ENCODE results near the gene DLX2.

DNA sequence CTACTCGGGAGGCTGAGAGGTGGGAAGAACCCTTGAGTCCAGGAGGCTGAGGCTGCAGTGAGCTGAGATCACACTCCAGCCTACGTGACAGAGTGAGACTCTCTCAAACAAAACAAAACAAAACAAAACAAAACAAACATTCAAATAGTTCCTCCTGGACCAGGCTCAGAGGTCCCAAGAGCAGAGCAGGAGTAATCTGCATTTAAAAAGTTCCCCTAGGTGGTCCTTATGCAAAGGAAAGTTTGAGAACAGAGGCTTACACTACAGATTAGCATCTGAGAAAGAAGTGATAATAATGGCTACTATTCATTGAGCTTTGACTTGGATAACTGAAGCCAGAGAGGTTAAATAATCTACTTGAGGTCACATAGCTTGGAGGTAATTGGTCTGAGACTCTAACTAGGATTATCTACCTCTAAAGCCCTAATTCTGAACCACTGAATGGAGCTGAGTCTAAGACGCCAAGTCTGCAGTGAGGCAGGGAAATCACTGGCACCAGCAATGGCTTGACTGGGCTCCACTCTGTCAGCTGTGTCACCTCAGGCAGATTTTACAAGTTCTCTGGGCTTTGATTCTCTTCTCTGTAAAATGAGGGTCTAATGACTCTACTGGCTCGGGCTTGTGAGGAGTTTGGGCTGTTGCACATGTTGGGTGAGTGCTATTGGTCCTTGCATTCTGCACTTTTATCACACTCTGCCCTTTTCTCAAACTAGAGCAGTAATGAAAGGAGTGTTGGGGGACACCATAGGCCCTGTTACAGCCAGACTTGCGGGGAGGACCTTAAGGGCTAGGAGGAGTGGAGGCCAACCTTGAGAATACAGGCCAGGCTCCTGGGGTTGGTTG, 29.2 kb upstream of the DLX2 start:
- TF ChIP-seq, protein P1, sequence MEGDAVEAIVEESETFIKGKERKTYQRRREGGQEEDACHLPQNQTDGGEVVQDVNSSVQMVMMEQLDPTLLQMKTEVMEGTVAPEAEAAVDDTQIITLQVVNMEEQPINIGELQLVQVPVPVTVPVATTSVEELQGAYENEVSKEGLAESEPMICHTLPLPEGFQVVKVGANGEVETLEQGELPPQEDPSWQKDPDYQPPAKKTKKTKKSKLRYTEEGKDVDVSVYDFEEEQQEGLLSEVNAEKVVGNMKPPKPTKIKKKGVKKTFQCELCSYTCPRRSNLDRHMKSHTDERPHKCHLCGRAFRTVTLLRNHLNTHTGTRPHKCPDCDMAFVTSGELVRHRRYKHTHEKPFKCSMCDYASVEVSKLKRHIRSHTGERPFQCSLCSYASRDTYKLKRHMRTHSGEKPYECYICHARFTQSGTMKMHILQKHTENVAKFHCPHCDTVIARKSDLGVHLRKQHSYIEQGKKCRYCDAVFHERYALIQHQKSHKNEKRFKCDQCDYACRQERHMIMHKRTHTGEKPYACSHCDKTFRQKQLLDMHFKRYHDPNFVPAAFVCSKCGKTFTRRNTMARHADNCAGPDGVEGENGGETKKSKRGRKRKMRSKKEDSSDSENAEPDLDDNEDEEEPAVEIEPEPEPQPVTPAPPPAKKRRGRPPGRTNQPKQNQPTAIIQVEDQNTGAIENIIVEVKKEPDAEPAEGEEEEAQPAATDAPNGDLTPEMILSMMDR (IDR thresholded peaks at IDR 0.05): no peak
- no peak for TF ChIP-seq ZFX (IDR thresholded peaks at IDR 0.05; ENCODE audit: borderline replicate concordance)
